Dendritic cell treated with granulocyte-macrophage colony-stimulating factor and Interleukin-4, amounts not matched to agents 40 ng/mL and 50 ng/mL, for 4 days (primary cell): Measurements from ENCODE around the gene ABHD12.
A peak's percentile ranks its signal among the peaks of the same experiment; 100 is the strongest.

Experiments
- H3K27ac Mint-ChIP-seq: one replicate; pipeline ENCODE4 v1.8.0; 2022; ENCODE audit warnings: mild to moderate bottlenecking, mixed read lengths
- H3K27me3 Mint-ChIP-seq: one replicate; pipeline ENCODE4 v1.8.0; 2022; ENCODE audit warnings: mild to moderate bottlenecking, mixed read lengths
- H3K36me3 Mint-ChIP-seq: one replicate; pipeline ENCODE4 v1.8.0; 2022; ENCODE audit warnings: low read depth, mixed read lengths
- H3K4me1 Mint-ChIP-seq: one replicate; pipeline ENCODE4 v1.8.0; 2022; ENCODE audit warnings: low read depth, mixed read lengths
- H3K4me3 Mint-ChIP-seq: one replicate; pipeline ENCODE4 v1.8.0; 2022; ENCODE audit warnings: mild to moderate bottlenecking, moderate library complexity, mixed read lengths
- H3K9me3 Mint-ChIP-seq: one replicate; pipeline ENCODE4 v1.8.0; 2022; ENCODE audit warnings: mixed read lengths
- intact Hi-C: fragments of 100-400 bp; cut with micrococcal nuclease; formaldehyde crosslinking; loops from one replicate; pipeline ENCODE4 v1.15.0; 2022

ABHD12 gene

GRCh38 chr20:25398376-25399036, 7.9 kb upstream of the ABHD12 start:
- peaks cover 22% of the 10 kb centered on the region for H3K9me3 Mint-ChIP-seq
- peaks cover 13% of the 10 kb centered on the region for H3K36me3 Mint-ChIP-seq
- H3K27me3 Mint-ChIP-seq: peaks cover 2% of the 10 kb centered on the region
- H3K27ac Mint-ChIP-seq: peak overlapping the region; percentile 42
- intact Hi-C loops: loop anchor here (1.0 to 10.0 kb wide), 4 partner anchors 104 to 334 kb away; partner anchors contain the start of gene NANP
- peaks cover 21% of the 10 kb centered on the region for H3K4me1 Mint-ChIP-seq
- H3K4me3 Mint-ChIP-seq: no peak overlapping the region

- peaks cover 6% of the 10 kb centered on the region for H3K36me3 Mint-ChIP-seq
- no peak overlapping the region for H3K4me3 Mint-ChIP-seq
- intact Hi-C loops: loop anchor here (5.0 to 10.0 kb wide), 3 partner anchors 196 to 333 kb away; partner anchors contain the start of gene NANP
- H3K27me3 Mint-ChIP-seq: peaks cover 2% of the 10 kb centered on the region
- peak overlapping the region; percentile 42 for H3K27ac Mint-ChIP-seq
- peaks cover 21% of the 10 kb centered on the region for H3K4me1 Mint-ChIP-seq
- peaks cover 15% of the 10 kb centered on the region for H3K9me3 Mint-ChIP-seq
These were observed 7.2 kb upstream of the ABHD12 start for GRCh38 chr20:25397821-25398220.

DNA sequence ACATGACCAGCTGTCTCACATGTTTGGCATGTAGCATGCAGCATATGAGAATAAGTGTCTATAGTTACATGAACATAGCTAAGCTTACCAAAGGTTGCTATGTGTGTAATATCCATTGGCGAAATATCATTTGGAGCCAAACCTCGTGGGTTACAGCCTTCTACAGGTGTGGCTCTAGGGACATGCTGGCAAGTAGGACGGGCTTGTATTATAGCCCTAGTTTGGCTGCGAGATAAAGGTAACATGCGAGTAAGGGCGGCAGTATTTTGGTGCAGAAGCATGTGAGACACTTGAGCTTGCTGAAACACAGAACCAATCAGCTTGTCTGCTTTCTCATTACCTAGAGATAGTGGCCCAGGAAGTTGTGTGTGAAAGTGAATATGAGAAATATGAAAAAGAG, 6.5 kb upstream of the ABHD12 start:
- intact Hi-C loops: loop anchor here (5.0 to 10.0 kb wide), 3 partner anchors 195 to 332 kb away; partner anchors contain the start of gene NANP
- H3K27me3 Mint-ChIP-seq: peaks cover 2% of the 10 kb centered on the region
- H3K9me3 Mint-ChIP-seq: peaks cover 8% of the 10 kb centered on the region
- H3K36me3 Mint-ChIP-seq: no peaks in the 10 kb centered on the region
- peak overlapping the region; percentile 42 for H3K27ac Mint-ChIP-seq
- peaks cover 21% of the 10 kb centered on the region for H3K4me1 Mint-ChIP-seq
- no peak overlapping the region for H3K4me3 Mint-ChIP-seq

- peaks cover 26% of the 10 kb centered on the region for H3K4me1 Mint-ChIP-seq
- no peak overlapping the region for H3K4me3 Mint-ChIP-seq
- H3K9me3 Mint-ChIP-seq: no peaks in the 10 kb centered on the region
- intact Hi-C loops: loop anchor here (5.0 to 10.0 kb wide), 3 partner anchors 193 to 330 kb away; partner anchors contain the start of gene NANP
- H3K27me3 Mint-ChIP-seq: no peaks in the 10 kb centered on the region
- H3K36me3 Mint-ChIP-seq: no peaks in the 10 kb centered on the region
- no peak overlapping the region for H3K27ac Mint-ChIP-seq
These were observed 4.4 kb upstream of the ABHD12 start for GRCh38 chr20:25394996-25395395.

GRCh38 chr20:25394276-25394675, 3.6 kb upstream of the ABHD12 start:
- Mint-ChIP-seq H3K36me3 (peaks cover 7% of the 10 kb centered on the region), H3K27me3 (no peaks in the 10 kb centered on the region), H3K9me3 (no peaks in the 10 kb centered on the region), H3K4me3 (no peak overlapping the region), H3K4me1 (peaks cover 26% of the 10 kb centered on the region), H3K27ac (no peak overlapping the region)
- intact Hi-C loops: loop anchor here (10.0 kb wide), 1 partner anchor 329 kb away; no protein-coding TSS in a partner anchor

GRCh38 chr20:25389858-25390537, 637 bp downstream of the ABHD12 start:
- no peaks in the 10 kb centered on the region for H3K9me3 Mint-ChIP-seq

DNA sequence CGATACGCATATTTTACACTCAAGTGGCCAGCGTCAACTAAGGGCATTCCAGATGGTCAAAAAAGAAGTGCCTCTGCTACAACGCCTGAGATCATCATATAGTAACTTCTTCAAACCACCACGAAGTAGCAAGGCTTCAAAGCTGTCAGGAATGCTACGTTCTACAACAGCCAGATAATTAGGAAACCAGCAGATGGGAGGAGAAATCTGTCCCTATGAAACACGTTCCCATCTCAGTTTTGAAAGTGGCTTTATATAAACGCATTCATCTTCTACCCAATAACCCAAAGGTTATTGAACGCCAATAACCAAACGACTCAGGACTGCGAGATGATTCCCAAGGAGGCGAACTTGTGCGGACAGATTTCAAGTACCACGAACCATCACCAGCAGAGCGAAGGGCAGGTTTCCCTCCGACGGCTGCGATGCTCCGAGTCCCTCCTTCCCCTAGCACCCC, 1.2 kb downstream of the ABHD12 start:
- Mint-ChIP-seq H3K4me1 (peaks cover 26% of the 10 kb centered on the region), H3K4me3 (peak overlapping the region; percentile 81), H3K36me3 (peaks cover 43% of the 10 kb centered on the region), H3K27ac (peak overlapping the region; percentile 60), H3K9me3 (no peaks in the 10 kb centered on the region), H3K27me3 (no peaks in the 10 kb centered on the region)
- intact Hi-C loops: loop anchor here (5.0 kb wide), 1 partner anchor 37 kb away; no protein-coding TSS in a partner anchor

More at GRCh38 chr20:25389858-25390537, 637 bp downstream of the ABHD12 start:
- Mint-ChIP-seq H3K27ac (peak overlapping the region; percentile 60), H3K27me3 (no peaks in the 10 kb centered on the region), H3K4me1 (peaks cover 21% of the 10 kb centered on the region), H3K36me3 (peaks cover 37% of the 10 kb centered on the region), H3K4me3 (peak overlapping the region; percentile 81)
- intact Hi-C loops: loop anchor here (2.0 to 10.0 kb wide), 5 partner anchors 17 to 325 kb away; partner anchors contain the start of genes GINS1 and PYGB

- intact Hi-C loops: no loop called here
- Mint-ChIP-seq H3K4me3 (no peak overlapping the region), H3K27me3 (no peaks in the 10 kb centered on the region), H3K9me3 (no peaks in the 10 kb centered on the region), H3K4me1 (peaks cover 67% of the 10 kb centered on the region), H3K27ac (no peak overlapping the region), H3K36me3 (peaks cover 78% of the 10 kb centered on the region)
These were observed 7.8 kb downstream of the ABHD12 start for GRCh38 chr20:25382704-25383370.

- no peaks in the 10 kb centered on the region for H3K9me3 Mint-ChIP-seq
- H3K4me3 Mint-ChIP-seq: no peak overlapping the region
- H3K4me1 Mint-ChIP-seq: peaks cover 77% of the 10 kb centered on the region
- H3K27ac Mint-ChIP-seq: peak overlapping the region; percentile 40
- intact Hi-C loops: no loop called here
- peaks cover 67% of the 10 kb centered on the region for H3K36me3 Mint-ChIP-seq
- H3K27me3 Mint-ChIP-seq: no peaks in the 10 kb centered on the region
These were observed 9.6 kb downstream of the ABHD12 start for GRCh38 chr20:25380945-25381614.

- Mint-ChIP-seq H3K36me3 (peaks cover 71% of the 10 kb centered on the region), H3K27me3 (no peaks in the 10 kb centered on the region), H3K4me3 (no peak overlapping the region), H3K27ac (peak overlapping the region; percentile 41), H3K4me1 (peaks cover 81% of the 10 kb centered on the region), H3K9me3 (no peaks in the 10 kb centered on the region)
- intact Hi-C loops: no loop called here
These were observed 11.5 kb downstream of the ABHD12 start for GRCh38 chr20:25378884-25379733.

GRCh38 chr20:25378189-25378883, 12.3 kb downstream of the ABHD12 start:
- Mint-ChIP-seq H3K9me3 (no peaks in the 10 kb centered on the region), H3K27ac (peak overlapping the region; percentile 41), H3K36me3 (peaks cover 77% of the 10 kb centered on the region), H3K27me3 (no peaks in the 10 kb centered on the region), H3K4me1 (peaks cover 87% of the 10 kb centered on the region), H3K4me3 (no peak overlapping the region)
- intact Hi-C loops: no loop called here

- Mint-ChIP-seq H3K27me3 (no peaks in the 10 kb centered on the region), H3K9me3 (no peaks in the 10 kb centered on the region)
These were observed 13.7 kb downstream of the ABHD12 start for GRCh38 chr20:25376886-25377285.

More at GRCh38 chr20:25376886-25377285, 13.7 kb downstream of the ABHD12 start:
- Mint-ChIP-seq H3K4me3 (no peak overlapping the region), H3K27ac (no peak overlapping the region), H3K36me3 (peaks cover 67% of the 10 kb centered on the region), H3K4me1 (peaks cover 84% of the 10 kb centered on the region)
- intact Hi-C loops: no loop called here
